ENCODE data around the gene STK11.
A peak's percentile ranks its signal among the peaks of the same experiment; 100 is the strongest.

The STK11 gene

GRCh38 chr19:1252821-1253513 is 47.4 kb downstream of the STK11 start:
- Histone ChIP-seq H3K4me3 (ENCODE audit: low read length in 2 of 2) (peak overlapping the region; percentile 55 to 86), H3K27me3 (ENCODE audit: control insufficient read depth in 2 of 2, insufficient read depth in 2 of 2, low read length in 2 of 2) (no peaks in the 10 kb centered on the region), H3K9me3 (ENCODE audit: control insufficient read depth in 2 of 2, low read length in 2 of 2) (no peaks in the 10 kb centered on the region)

GRCh38 chr19:1253514-1254080 is 48.0 kb downstream of the STK11 start:
- peaks cover 41 to 54% of the 10 kb centered on the region in 2 donors for H3K4me1 ChIP-seq (ENCODE audit: control insufficient read depth in 2 of 2, insufficient read depth in 2 of 2, low read length in 2 of 2)
- H3K9ac ChIP-seq (ENCODE audit: low read depth in 1 of 2, low read length in 2 of 2): peak overlapping the region; percentile 56 to 92
- peaks cover 33 to 41% of the 10 kb centered on the region in 2 donors for H3K36me3 ChIP-seq (ENCODE audit: control insufficient read depth in 2 of 2, insufficient read depth in 2 of 2, low read length in 2 of 2)
- no peaks in the 10 kb centered on the region for H3K9me3 ChIP-seq (ENCODE audit: control insufficient read depth in 2 of 2, low read length in 2 of 2)
- H3K4me3 ChIP-seq (ENCODE audit: low read length in 2 of 2): peak overlapping the region; percentile 55 to 86
- H3K27ac ChIP-seq (ENCODE audit: low read depth in 2 of 2, low read length in 2 of 2): peak overlapping the region; percentile 96 to 99
- no peaks in the 10 kb centered on the region for H3K27me3 ChIP-seq (ENCODE audit: control insufficient read depth in 2 of 2, insufficient read depth in 2 of 2, low read length in 2 of 2)

More at GRCh38 chr19:1252821-1253513, 47.4 kb downstream of the STK11 start:
- Histone ChIP-seq H3K36me3 (ENCODE audit: control insufficient read depth in 2 of 2, insufficient read depth in 2 of 2, low read length in 2 of 2) (peaks cover 33 to 41% of the 10 kb centered on the region in 2 donors), H3K4me1 (ENCODE audit: control insufficient read depth in 2 of 2, insufficient read depth in 2 of 2, low read length in 2 of 2) (peaks cover 37 to 51% of the 10 kb centered on the region in 2 donors), H3K27ac (ENCODE audit: low read depth in 2 of 2, low read length in 2 of 2) (peak overlapping the region; percentile 96 to 99), H3K9ac (ENCODE audit: low read depth in 1 of 2, low read length in 2 of 2) (peak overlapping the region; percentile 72 to 92)

GRCh38 chr19:1254081-1254527 is 48.5 kb downstream of the STK11 start:
- Histone ChIP-seq H3K4me1 (ENCODE audit: control insufficient read depth in 2 of 2, insufficient read depth in 2 of 2, low read length in 2 of 2) (peaks cover 41 to 59% of the 10 kb centered on the region in 2 donors), H3K9me3 (ENCODE audit: control insufficient read depth in 2 of 2, low read length in 2 of 2) (no peaks in the 10 kb centered on the region), H3K9ac (ENCODE audit: low read depth in 1 of 2, low read length in 2 of 2) (peak overlapping the region in 1 of 2 donors; percentile 92), H3K27me3 (ENCODE audit: control insufficient read depth in 2 of 2, insufficient read depth in 2 of 2, low read length in 2 of 2) (no peaks in the 10 kb centered on the region), H3K36me3 (ENCODE audit: control insufficient read depth in 2 of 2, insufficient read depth in 2 of 2, low read length in 2 of 2) (peaks cover 33 to 41% of the 10 kb centered on the region in 2 donors), H3K27ac (ENCODE audit: low read depth in 2 of 2, low read length in 2 of 2) (peak overlapping the region; percentile 96 to 99), H3K4me3 (ENCODE audit: low read length in 2 of 2) (no peak overlapping the region)

GRCh38 chr19:1254530-1255185 is 49.1 kb downstream of the STK11 start:
- Histone ChIP-seq H3K4me1 (ENCODE audit: control insufficient read depth in 2 of 2, insufficient read depth in 2 of 2, low read length in 2 of 2) (peaks cover 46 to 65% of the 10 kb centered on the region in 2 donors), H3K9ac (ENCODE audit: low read depth in 1 of 2, low read length in 2 of 2) (peak overlapping the region in 1 of 2 donors; percentile 92), H3K27ac (ENCODE audit: low read depth in 2 of 2, low read length in 2 of 2) (peak overlapping the region; percentile 96 to 99), H3K4me3 (ENCODE audit: low read length in 2 of 2) (no peak overlapping the region), H3K27me3 (ENCODE audit: control insufficient read depth in 2 of 2, insufficient read depth in 2 of 2, low read length in 2 of 2) (no peaks in the 10 kb centered on the region), H3K9me3 (ENCODE audit: control insufficient read depth in 2 of 2, low read length in 2 of 2) (no peaks in the 10 kb centered on the region), H3K36me3 (ENCODE audit: control insufficient read depth in 2 of 2, insufficient read depth in 2 of 2, low read length in 2 of 2) (peaks cover 33 to 41% of the 10 kb centered on the region in 2 donors)

GRCh38 chr19:1255186-1256161 is 49.9 kb downstream of the STK11 start:
- Histone ChIP-seq H3K4me3 (ENCODE audit: low read length in 2 of 2) (no peak overlapping the region), H3K27ac (ENCODE audit: low read depth in 2 of 2, low read length in 2 of 2) (peak overlapping the region; percentile 96 to 99), H3K27me3 (ENCODE audit: control insufficient read depth in 2 of 2, insufficient read depth in 2 of 2, low read length in 2 of 2) (no peaks in the 10 kb centered on the region), H3K9me3 (ENCODE audit: control insufficient read depth in 2 of 2, low read length in 2 of 2) (no peaks in the 10 kb centered on the region), H3K36me3 (ENCODE audit: control insufficient read depth in 2 of 2, insufficient read depth in 2 of 2, low read length in 2 of 2) (peaks cover 33 to 41% of the 10 kb centered on the region in 2 donors), H3K4me1 (ENCODE audit: control insufficient read depth in 2 of 2, insufficient read depth in 2 of 2, low read length in 2 of 2) (peaks cover 54 to 73% of the 10 kb centered on the region in 2 donors), H3K9ac (ENCODE audit: low read depth in 1 of 2, low read length in 2 of 2) (no peak overlapping the region)

GRCh38 chr19:1256646-1257474 is 51.3 kb downstream of the STK11 start:
- H3K9ac ChIP-seq (ENCODE audit: low read depth in 1 of 2, low read length in 2 of 2): peak overlapping the region in 1 of 2 donors; percentile 10

GRCh38 chr19:1257475-1258162 is 52.0 kb downstream of the STK11 start:
- Histone ChIP-seq H3K4me1 (ENCODE audit: control insufficient read depth in 2 of 2, insufficient read depth in 2 of 2, low read length in 2 of 2) (peaks cover 63 to 81% of the 10 kb centered on the region in 2 donors), H3K9ac (ENCODE audit: low read depth in 1 of 2, low read length in 2 of 2) (no peak overlapping the region), H3K4me3 (ENCODE audit: low read length in 2 of 2) (no peak overlapping the region), H3K36me3 (ENCODE audit: control insufficient read depth in 2 of 2, insufficient read depth in 2 of 2, low read length in 2 of 2) (peaks cover 29 to 36% of the 10 kb centered on the region in 2 donors), H3K27ac (ENCODE audit: low read depth in 2 of 2, low read length in 2 of 2) (peak overlapping the region; percentile 99 to 100), H3K9me3 (ENCODE audit: control insufficient read depth in 2 of 2, low read length in 2 of 2) (no peaks in the 10 kb centered on the region), H3K27me3 (ENCODE audit: control insufficient read depth in 2 of 2, insufficient read depth in 2 of 2, low read length in 2 of 2) (no peaks in the 10 kb centered on the region)

More at GRCh38 chr19:1256646-1257474, 51.3 kb downstream of the STK11 start:
- peak overlapping the region; percentile 22 to 23 for H3K27ac ChIP-seq (ENCODE audit: low read depth in 2 of 2, low read length in 2 of 2)
- H3K27me3 ChIP-seq (ENCODE audit: control insufficient read depth in 2 of 2, insufficient read depth in 2 of 2, low read length in 2 of 2): no peaks in the 10 kb centered on the region
- H3K9me3 ChIP-seq (ENCODE audit: control insufficient read depth in 2 of 2, low read length in 2 of 2): no peaks in the 10 kb centered on the region
- peaks cover 31 to 37% of the 10 kb centered on the region in 2 donors for H3K36me3 ChIP-seq (ENCODE audit: control insufficient read depth in 2 of 2, insufficient read depth in 2 of 2, low read length in 2 of 2)
- H3K4me3 ChIP-seq (ENCODE audit: low read length in 2 of 2): no peak overlapping the region
- H3K4me1 ChIP-seq (ENCODE audit: control insufficient read depth in 2 of 2, insufficient read depth in 2 of 2, low read length in 2 of 2): peaks cover 57 to 78% of the 10 kb centered on the region in 2 donors

GRCh38 chr19:1258163-1258492 is 52.5 kb downstream of the STK11 start:
- H3K4me1 ChIP-seq (ENCODE audit: control insufficient read depth in 2 of 2, insufficient read depth in 2 of 2, low read length in 2 of 2): peaks cover 68 to 86% of the 10 kb centered on the region in 2 donors
- no peak overlapping the region for H3K4me3 ChIP-seq (ENCODE audit: low read length in 2 of 2)
- no peaks in the 10 kb centered on the region for H3K9me3 ChIP-seq (ENCODE audit: control insufficient read depth in 2 of 2, low read length in 2 of 2)
- peak overlapping the region; percentile 99 to 100 for H3K27ac ChIP-seq (ENCODE audit: low read depth in 2 of 2, low read length in 2 of 2)
- H3K36me3 ChIP-seq (ENCODE audit: control insufficient read depth in 2 of 2, insufficient read depth in 2 of 2, low read length in 2 of 2): peaks cover 29 to 36% of the 10 kb centered on the region in 2 donors
- peak overlapping the region in 1 of 2 donors; percentile 86 for H3K9ac ChIP-seq (ENCODE audit: low read depth in 1 of 2, low read length in 2 of 2)
- H3K27me3 ChIP-seq (ENCODE audit: control insufficient read depth in 2 of 2, insufficient read depth in 2 of 2, low read length in 2 of 2): no peaks in the 10 kb centered on the region

Measured in mucosa of rectum (tissue), 2 donors.